Keratinocyte (primary cell): ENCODE data around the gene KIF18B. TPM values are rescaled to one million over a fixed set of nuclear protein-coding genes. Genes with fewer than 3 reads are reported as not detected.

Source experiments
- DNase-seq: peaks from one replicate; pipeline ENCODE4 v3.0.0-alpha.2; 2011; ENCODE audit warnings: low read depth, missing footprints, low spot score
- FAIRE-seq: peaks from 2 replicates; lab custom pipeline; 2011; peaks lifted over from hg19 to GRCh38; lab: Jason Lieb, UNC
- H2AFZ ChIP-seq: 2 replicates; pipeline ENCODE4 v1.6.0; 2012; ENCODE audit warnings: low read length, control low read depth, inconsistent platforms; ENCODE audit not compliant: control insufficient read depth
- H3K27ac ChIP-seq: 2 replicates; pipeline ENCODE4 v1.5.1; 2011; ENCODE audit warnings: low read length; ENCODE audit not compliant: control insufficient read depth, insufficient read depth
- H3K27me3 ChIP-seq: 3 replicates; pipeline ENCODE4 v1.6.0; 2011; ENCODE audit warnings: low read length; ENCODE audit not compliant: control insufficient read depth, insufficient read depth; ENCODE audit errors: extremely low read depth
- H3K36me3 ChIP-seq, 2 experiments: 2 replicates in 1 of 2; 3 replicates in 1 of 2; pipeline ENCODE4 v1.5.1; 2011; ENCODE audit warnings: low read length in 2 of 2, mild to moderate bottlenecking in 1 of 2; ENCODE audit not compliant: control insufficient read depth in 2 of 2, insufficient read depth in 2 of 2; ENCODE audit errors: extremely low read depth in 1 of 2
- H3K4me1 ChIP-seq: 3 replicates; pipeline ENCODE4 v1.5.1; 2011; ENCODE audit warnings: low read length; ENCODE audit not compliant: control insufficient read depth, insufficient read depth; ENCODE audit errors: extremely low read depth
- H3K4me2 ChIP-seq: 3 replicates; pipeline ENCODE4 v1.6.0; 2011; ENCODE audit warnings: low read depth, low read length; ENCODE audit not compliant: control insufficient read depth, insufficient read depth; ENCODE audit errors: extremely low read depth
- H3K4me3 ChIP-seq, 3 experiments: fragments of 200-600 bp in 1 of 3; sonication (generic) in 1 of 3; 2 replicates in 2 of 3; 3 replicates in 1 of 3; pipeline ENCODE4 v1.5.1; 2011 to 2016; ENCODE audit warnings: low read length in 3 of 3, mild to moderate bottlenecking in 3 of 3, control low read depth in 2 of 3, inconsistent platforms in 1 of 3, low read depth in 1 of 3, mixed read lengths in 1 of 3, mixed run types in 1 of 3, moderate library complexity in 1 of 3; ENCODE audit not compliant: control insufficient read depth in 2 of 3, insufficient read depth in 2 of 3; ENCODE audit errors: extremely low read depth in 1 of 3
- H3K79me2 ChIP-seq: 2 replicates; pipeline ENCODE4 v1.6.0; 2012; ENCODE audit warnings: low read length; ENCODE audit not compliant: control insufficient read depth, insufficient read depth
- H3K9ac ChIP-seq: 3 replicates; pipeline ENCODE4 v1.6.0; 2011; ENCODE audit warnings: low read length; ENCODE audit not compliant: control insufficient read depth, insufficient read depth; ENCODE audit errors: extremely low read depth
- H3K9me1 ChIP-seq: 3 replicates; pipeline ENCODE4 v1.6.0; 2011; ENCODE audit warnings: low read length; ENCODE audit not compliant: control insufficient read depth, insufficient read depth; ENCODE audit errors: extremely low read depth
- H3K9me3 ChIP-seq: 2 replicates; pipeline ENCODE4 v1.5.1; 2012; ENCODE audit warnings: low read depth, low read length; ENCODE audit not compliant: control insufficient read depth
- H4K20me1 ChIP-seq: 3 replicates; pipeline ENCODE4 v1.6.0; 2011; ENCODE audit warnings: low read length; ENCODE audit not compliant: control insufficient read depth, insufficient read depth; ENCODE audit errors: extremely low read depth
- CTCF ChIP-seq, 3 experiments: IDR thresholded peaks in 1 of 3; conservative IDR thresholded peaks in 1 of 3; optimal IDR thresholded peaks in 1 of 3; 2 replicates in 2 of 3; 3 replicates in 1 of 3; pipeline versions ENCODE3 to v1.5.1; 2011; ENCODE audit warnings: low read length in 3 of 3, mild to moderate bottlenecking in 3 of 3, moderate library complexity in 2 of 3, control low read depth in 1 of 3, inconsistent platforms in 1 of 3; ENCODE audit not compliant: insufficient read depth in 2 of 3; ENCODE audit errors: extremely low read depth in 1 of 3
- EZH2 ChIP-seq: IDR thresholded peaks from one replicate; pipeline ENCODE4 v1.6.1; 2012; ENCODE audit warnings: inconsistent platforms, mild to moderate bottlenecking, low read length, moderate library complexity
- dilution Hi-C: fragments of 300-500 bp; cut with MboI; formaldehyde crosslinking; loops from one replicate; pipeline ENCODE4 v1.7.0; 2020; ENCODE audit warnings: low sequenced_read_pairs; ENCODE audit not compliant: extremely low pct_ligation_motif_present
- polyA plus RNA-seq, 5 experiments: library from polyadenylated mRNA; depleted of rRNA in 3 of 5; stranded (reverse) in 3 of 5; stranded (forward) in 1 of 5; unstranded in 1 of 5; fragments of >200 nt; gene quantifications; 1 replicate in 1 of 5; 2 replicates in 3 of 5; 3 replicates in 1 of 5; pipeline versions ENCODE4 v1.2.1 to v1.2.3, GENCODE V29; 2011 to 2012; ENCODE audit warnings: missing spikeins in 2 of 5, low read depth in 1 of 5, low replicate concordance in 1 of 5

KIF18B gene
- polyA plus RNA-seq, 1 donor (not counting 4 experiments of a cell fraction or from before 2014, with no cell fraction given), result 5.1 TPM

DNA sequence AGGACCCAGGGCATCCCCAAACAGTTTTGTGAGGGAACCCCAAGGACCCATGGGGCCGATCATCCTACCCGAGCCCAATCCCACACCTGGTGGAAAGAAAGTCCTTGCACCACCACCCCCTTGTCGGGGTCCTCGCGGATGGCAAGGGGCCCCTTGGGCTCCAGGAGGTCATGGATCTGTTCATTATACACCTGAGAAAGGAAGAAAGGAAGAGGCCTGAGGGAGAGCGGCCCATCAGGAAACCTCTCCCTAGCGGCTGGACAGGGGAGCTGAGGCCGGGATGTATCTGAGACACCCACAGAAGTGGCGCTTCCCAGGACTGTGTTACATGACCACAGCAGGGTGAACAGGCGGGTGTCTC is 12.8 kb downstream of the KIF18B start:
- Histone ChIP-seq H3K9me3 (no peaks in the 10 kb centered on the region), H3K9ac (no peak overlapping the region), H3K4me3 (no peak overlapping the region), H3K27ac (no peak overlapping the region), H3K4me1 (no peaks in the 10 kb centered on the region), H3K27me3 (no peaks in the 10 kb centered on the region), H3K4me2 (no peak overlapping the region), H3K79me2 (peaks cover 25% of the 10 kb centered on the region), H4K20me1 (no peaks in the 10 kb centered on the region), H2AFZ (no peak overlapping the region), H3K9me1 (no peaks in the 10 kb centered on the region), H3K36me3 (peaks cover 0 to 37% of the 10 kb centered on the region in 2 experiments)
- FAIRE-seq, result no peak
- dilution Hi-C loops, result no loop called here
- DNase-seq, result no peak
- no peak for TF ChIP-seq CTCF (optimal IDR thresholded peaks at IDR 0.05 in 1 of 3, IDR thresholded peaks at IDR 0.05 in 1 of 3, conservative IDR thresholded peaks at IDR 0.05 in 1 of 3; ENCODE audit: extremely low read depth in 1 of 3, insufficient read depth in 2 of 3, low read length in 3 of 3)
- no peak for TF ChIP-seq EZH2

- H3K9me1 ChIP-seq, result no peaks in the 10 kb centered on the region
- no peak overlapping the region for H3K4me3 ChIP-seq
- dilution Hi-C loops, result no loop called here
- FAIRE-seq (no peak), DNase-seq (no peak)
- no peaks in the 10 kb centered on the region for H3K4me1 ChIP-seq
- no peaks in the 10 kb centered on the region for H3K27me3 ChIP-seq
- H3K9ac ChIP-seq, result no peak overlapping the region
- no peak overlapping the region for H3K4me2 ChIP-seq
- H3K9me3 ChIP-seq, result no peaks in the 10 kb centered on the region
- peaks cover 20% of the 10 kb centered on the region for H3K79me2 ChIP-seq
- TF ChIP-seq EZH2 (no peak), CTCF (optimal IDR thresholded peaks at IDR 0.05 in 1 of 3, IDR thresholded peaks at IDR 0.05 in 1 of 3, conservative IDR thresholded peaks at IDR 0.05 in 1 of 3; ENCODE audit: extremely low read depth in 1 of 3, insufficient read depth in 2 of 3, low read length in 3 of 3) (no peak)
- H3K36me3 ChIP-seq, result peaks cover 0 to 43% of the 10 kb centered on the region in 2 experiments
- no peak overlapping the region for H3K27ac ChIP-seq
- no peaks in the 10 kb centered on the region for H4K20me1 ChIP-seq
- H2AFZ ChIP-seq, result no peak overlapping the region
Measured at GRCh38 chr17:44933824-44934744, 13.5 kb downstream of the KIF18B start.
